ENCODE data around the gene KIF1B. TPM values are rescaled to one million over a fixed set of nuclear protein-coding genes. Genes with fewer than 3 reads are reported as not detected.

The KIF1B gene
- total and polyA plus RNA-seq, 8 donors = 8.2 to 26.4 (median 19.3) TPM

DNA sequence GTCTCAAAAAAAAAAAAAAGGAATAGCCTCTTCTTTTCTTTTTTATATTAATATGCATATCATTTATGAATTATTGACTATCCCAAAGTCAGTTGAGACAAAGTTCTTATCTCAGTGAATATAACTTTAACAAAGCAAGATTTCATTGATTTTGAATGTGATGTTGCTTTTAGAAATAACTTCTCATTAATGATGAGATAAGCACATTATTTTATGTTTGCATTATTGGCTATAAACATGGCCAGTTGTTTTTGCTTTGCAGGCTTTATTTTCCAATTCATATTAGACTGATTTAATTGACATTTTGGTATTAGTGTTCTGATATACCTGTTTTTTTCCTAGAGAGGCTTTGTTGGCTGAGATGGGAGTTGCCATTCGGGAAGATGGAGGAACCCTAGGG lies 81.3 kb downstream of the KIF1B start:
- peaks cover 0 to 26% (median 3%) of the 10 kb centered on the region in 3 donors for H3K36me3 ChIP-seq
- H3K27ac ChIP-seq = no peak overlapping the region
- no peaks in the 10 kb centered on the region for H3K9me3 ChIP-seq
- ATAC-seq (no peak), DNase-seq (no peak), FAIRE-seq (peak; percentile 5)
- H3K27me3 ChIP-seq = no peaks in the 10 kb centered on the region
- H3K4me1 ChIP-seq = peaks cover 0 to 4% (median 3%) of the 10 kb centered on the region in 3 donors
- no peak overlapping the region for H3K4me3 ChIP-seq
- TF ChIP-seq, protein P1, sequence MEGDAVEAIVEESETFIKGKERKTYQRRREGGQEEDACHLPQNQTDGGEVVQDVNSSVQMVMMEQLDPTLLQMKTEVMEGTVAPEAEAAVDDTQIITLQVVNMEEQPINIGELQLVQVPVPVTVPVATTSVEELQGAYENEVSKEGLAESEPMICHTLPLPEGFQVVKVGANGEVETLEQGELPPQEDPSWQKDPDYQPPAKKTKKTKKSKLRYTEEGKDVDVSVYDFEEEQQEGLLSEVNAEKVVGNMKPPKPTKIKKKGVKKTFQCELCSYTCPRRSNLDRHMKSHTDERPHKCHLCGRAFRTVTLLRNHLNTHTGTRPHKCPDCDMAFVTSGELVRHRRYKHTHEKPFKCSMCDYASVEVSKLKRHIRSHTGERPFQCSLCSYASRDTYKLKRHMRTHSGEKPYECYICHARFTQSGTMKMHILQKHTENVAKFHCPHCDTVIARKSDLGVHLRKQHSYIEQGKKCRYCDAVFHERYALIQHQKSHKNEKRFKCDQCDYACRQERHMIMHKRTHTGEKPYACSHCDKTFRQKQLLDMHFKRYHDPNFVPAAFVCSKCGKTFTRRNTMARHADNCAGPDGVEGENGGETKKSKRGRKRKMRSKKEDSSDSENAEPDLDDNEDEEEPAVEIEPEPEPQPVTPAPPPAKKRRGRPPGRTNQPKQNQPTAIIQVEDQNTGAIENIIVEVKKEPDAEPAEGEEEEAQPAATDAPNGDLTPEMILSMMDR (IDR thresholded peaks at IDR 0.05) = no peak
- intact Hi-C loops (cut with DNase I) = no loop called here
- 81 to 95% methylated on average over 1 of the region's 1 CpG for WGBS, 2 donors

DNA sequence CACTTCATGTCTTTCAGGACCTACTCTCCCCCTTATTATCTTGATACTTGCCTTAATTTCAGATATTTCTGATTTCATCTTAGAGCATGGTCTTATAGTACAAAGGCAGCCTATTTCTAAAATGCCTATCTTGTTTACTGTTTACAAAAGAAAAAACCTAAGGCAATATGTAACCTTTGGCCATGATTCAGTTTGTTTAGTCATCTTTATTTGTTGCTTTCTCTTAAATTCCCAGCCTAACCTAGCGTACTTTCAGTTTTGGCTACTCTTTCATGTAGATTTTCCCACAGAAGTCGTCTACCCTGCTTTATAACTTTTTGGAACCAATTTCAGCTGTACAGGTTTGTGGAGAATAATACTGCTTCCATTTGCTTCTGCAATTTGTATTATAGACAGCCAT lies 81.8 kb downstream of the KIF1B start:
- Histone ChIP-seq H3K27ac (no peak overlapping the region), H3K9me3 (no peaks in the 10 kb centered on the region), H3K4me1 (no peaks in the 10 kb centered on the region), H3K4me3 (no peak overlapping the region), H3K27me3 (no peaks in the 10 kb centered on the region), H3K36me3 (peaks cover 0 to 31% (median 3%) of the 10 kb centered on the region in 3 donors)
- FAIRE-seq (no peak), DNase-seq (no peak), ATAC-seq (no peak)
- TF ChIP-seq, protein P1 (IDR thresholded peaks at IDR 0.05) = no peak
- intact Hi-C loops (cut with DNase I) = no loop called here
- WGBS, 2 donors = 67 to 71% methylated on average over 2 of the region's 2 CpGs

DNA sequence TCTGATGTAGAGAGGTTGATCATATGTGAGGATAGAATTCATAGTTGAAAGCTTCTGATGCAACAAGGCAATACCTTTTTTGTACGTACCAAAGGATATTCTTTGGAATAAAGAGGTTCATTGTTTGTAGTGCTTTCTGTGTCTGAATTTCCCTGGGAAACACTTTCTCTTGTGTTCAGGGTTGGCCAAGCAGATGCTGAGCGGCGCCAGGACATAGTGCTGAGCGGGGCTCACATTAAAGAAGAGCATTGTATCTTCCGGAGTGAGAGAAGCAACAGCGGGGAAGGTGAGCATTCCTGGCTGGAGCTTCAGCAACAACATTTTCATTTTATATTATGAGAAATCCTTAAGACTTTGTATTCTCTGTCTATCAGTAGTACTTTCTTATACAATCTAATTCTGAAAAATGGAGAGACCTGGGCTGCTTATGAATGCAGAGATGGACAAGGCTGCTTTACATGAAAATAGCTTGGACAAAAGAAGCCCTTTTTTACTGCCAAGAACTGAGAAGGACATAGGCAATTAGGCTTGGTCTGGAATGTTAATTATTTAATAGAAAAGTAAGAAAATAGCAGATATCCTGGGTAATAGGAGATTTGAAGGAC lies 85.2 kb downstream of the KIF1B start:
- no peak overlapping the region for H3K4me3 ChIP-seq
- intact Hi-C loops (cut with DNase I) = no loop called here
- WGBS, 2 donors = 93 to 96% methylated on average over 6 of the region's 6 CpGs
- FAIRE-seq = no peak
- H3K27me3 ChIP-seq = no peaks in the 10 kb centered on the region
- no peak for ATAC-seq
- no peak for DNase-seq
- H3K27ac ChIP-seq = no peak overlapping the region
- peaks cover 0 to 39% (median 3%) of the 10 kb centered on the region in 3 donors for H3K36me3 ChIP-seq
- H3K4me1 ChIP-seq = no peaks in the 10 kb centered on the region
- no peaks in the 10 kb centered on the region for H3K9me3 ChIP-seq
- TF ChIP-seq, protein P1 (IDR thresholded peaks at IDR 0.05) = no peak

DNA sequence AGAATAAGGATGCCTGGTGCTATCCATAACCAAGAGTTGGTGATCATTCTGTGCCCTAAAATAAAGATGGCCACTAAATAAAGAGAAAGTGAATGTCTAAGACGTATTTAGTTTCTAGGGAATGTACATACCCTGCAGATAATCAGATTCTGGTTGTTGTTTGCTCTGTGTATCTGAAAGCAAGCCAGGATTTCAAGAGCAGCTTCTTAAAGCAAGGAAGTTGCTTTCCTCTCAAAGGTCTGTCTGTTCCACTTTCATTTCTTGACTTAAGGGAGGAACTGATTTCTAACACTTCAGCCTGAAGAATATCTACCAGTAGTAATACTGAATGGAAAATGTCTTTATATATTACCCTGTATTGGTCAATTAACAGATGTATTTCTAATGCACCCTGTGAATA lies 88.8 kb downstream of the KIF1B start:
- no peaks in the 10 kb centered on the region for H3K27me3 ChIP-seq
- H3K4me1 ChIP-seq = no peaks in the 10 kb centered on the region
- peak in 1 of 4 donors; percentile 24 for ATAC-seq
- no peak for DNase-seq
- TF ChIP-seq, protein P1 (IDR thresholded peaks at IDR 0.05) = no peak
- H3K27ac ChIP-seq = no peak overlapping the region
- no peak for FAIRE-seq
- H3K36me3 ChIP-seq = peaks cover 0 to 27% (median 4%) of the 10 kb centered on the region in 3 donors
- intact Hi-C loops (cut with DNase I) = no loop called here
- H3K9me3 ChIP-seq = no peaks in the 10 kb centered on the region
- H3K4me3 ChIP-seq = no peak overlapping the region
- 25 to 42% methylated on average over 1 of the region's 1 CpG for WGBS, 2 donors

DNA sequence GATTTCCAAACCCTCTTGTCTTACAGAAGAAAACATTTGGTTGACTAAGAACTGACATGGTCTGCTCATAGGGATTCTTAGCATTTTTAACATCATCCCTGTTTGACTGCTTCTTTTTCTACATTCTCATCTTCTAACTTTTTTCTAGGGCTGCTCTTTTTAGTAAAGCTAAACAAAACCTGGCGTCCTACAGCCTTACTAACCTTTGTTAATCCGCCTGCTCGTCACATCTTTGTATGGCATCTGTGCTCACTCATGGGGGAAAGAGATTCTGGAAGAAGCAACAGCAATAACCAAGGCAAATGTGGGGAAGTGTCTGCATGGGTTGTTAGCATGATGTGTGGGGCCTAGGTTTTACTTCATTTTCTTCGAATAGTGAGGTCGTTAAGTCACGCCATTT lies 92.0 kb downstream of the KIF1B start:
- Histone ChIP-seq H3K36me3 (peaks cover 0 to 5% (median 4%) of the 10 kb centered on the region in 3 donors), H3K27ac (no peak overlapping the region), H3K4me3 (no peak overlapping the region), H3K4me1 (no peaks in the 10 kb centered on the region), H3K27me3 (no peaks in the 10 kb centered on the region), H3K9me3 (no peaks in the 10 kb centered on the region)
- ATAC-seq (no peak), DNase-seq (no peak), FAIRE-seq (no peak)
- intact Hi-C loops (cut with DNase I) = no loop called here
- WGBS, 2 donors = 97 to 98% methylated on average over 6 of the region's 6 CpGs
- TF ChIP-seq, protein P1 (IDR thresholded peaks at IDR 0.05) = no peak

Data from pancreas (tissue), 10 donors.